IPS-NIHi7 (cell line): ENCODE measurements around the gene ATP6V1E1.

Experiments used
- DNase-seq: peaks from one replicate; pipeline ENCODE4 v3.0.0; 2012; ENCODE audit warnings: mixed read lengths; ENCODE audit errors: extremely low spot score

ATP6V1E1 gene

DNA sequence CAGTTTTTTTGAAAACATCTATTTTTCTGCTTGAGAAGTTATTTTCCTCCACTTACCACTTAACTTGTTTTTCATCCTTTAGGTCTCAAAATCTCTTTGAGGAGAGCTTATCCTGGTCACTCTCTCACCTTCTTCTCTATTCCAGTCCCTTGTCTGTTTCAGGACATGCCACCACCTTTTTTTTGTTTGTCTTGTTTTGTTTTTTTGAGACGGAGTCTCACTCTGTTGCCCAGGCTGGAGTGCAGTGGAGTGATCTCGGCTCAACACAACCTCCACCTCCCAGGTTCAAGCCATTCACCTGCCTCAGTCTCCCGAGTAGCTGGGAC lies 5.4 kb upstream of the ATP6V1E1 start:
- DNase-seq, result no peak

- peak; percentile 20 for DNase-seq
Measured at GRCh38 chr22:17633217-17633997, 4.9 kb upstream of the ATP6V1E1 start.

DNA sequence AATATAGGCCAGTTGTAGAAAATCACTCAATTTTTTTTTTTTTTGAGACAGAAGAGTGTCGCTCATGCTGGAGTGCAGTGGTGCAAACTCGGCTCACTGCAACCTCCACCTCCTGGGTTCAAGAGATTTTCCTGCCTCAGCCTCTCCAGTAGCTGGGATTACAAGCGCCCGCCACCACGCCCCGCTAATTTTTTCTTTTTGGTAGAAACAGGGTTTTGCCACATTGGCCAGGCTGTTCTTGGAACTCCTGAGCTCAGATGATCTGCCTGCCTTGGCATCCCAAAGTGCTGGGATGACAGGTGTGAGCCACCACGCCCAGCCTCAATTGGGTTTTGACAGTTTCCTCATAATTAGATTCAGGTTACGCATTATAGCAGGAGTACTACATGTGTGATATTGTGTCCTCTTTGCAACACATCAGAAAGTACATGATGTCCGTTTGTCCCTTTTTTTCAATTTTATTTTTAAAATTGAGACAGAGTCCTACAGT lies 2.6 kb upstream of the ATP6V1E1 start:
- DNase-seq, result no peak

DNA sequence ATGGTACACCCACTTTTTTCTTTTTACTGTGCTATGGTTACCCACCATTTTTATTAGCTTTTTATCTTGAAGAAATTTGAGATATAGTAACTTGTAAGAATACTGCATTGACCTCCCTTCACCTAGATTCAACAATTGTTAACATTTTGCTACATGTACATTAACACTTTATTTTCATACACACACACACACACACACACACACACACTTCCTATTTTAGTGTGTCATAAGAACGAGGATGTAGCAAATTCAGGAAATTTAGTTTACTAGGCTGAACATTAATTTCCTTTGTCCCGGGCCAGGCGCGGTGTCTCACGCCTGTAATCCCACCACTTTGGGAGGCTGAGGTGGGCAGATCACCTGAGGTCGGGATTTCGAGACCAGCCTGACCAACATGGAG lies 1.1 kb upstream of the ATP6V1E1 start:
- no peak for DNase-seq

GRCh38 chr22:17629173-17629489 lies 582 bp upstream of the ATP6V1E1 start:
- DNase-seq, result no peak

DNA sequence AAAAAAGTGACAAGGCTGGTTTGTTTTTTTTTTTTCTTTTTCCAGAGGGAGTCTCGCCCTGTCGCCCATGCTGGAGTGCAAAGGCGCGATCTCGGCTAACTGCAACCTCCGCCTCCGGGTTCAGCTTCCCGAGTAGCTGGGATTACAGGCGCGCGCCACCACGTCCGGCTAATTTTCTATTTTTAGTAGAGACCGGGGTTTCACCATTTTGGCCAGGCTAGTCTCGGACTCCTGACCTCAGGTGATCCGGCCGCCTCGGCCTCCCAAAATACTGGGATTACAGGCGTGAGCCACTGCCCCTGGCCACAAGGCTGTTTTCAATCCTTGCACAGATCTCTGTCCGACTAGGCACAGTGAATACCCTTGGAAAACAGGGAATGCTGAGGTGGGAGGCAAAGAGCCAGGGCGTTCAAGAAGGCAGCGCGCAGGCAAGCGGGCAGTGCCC lies 566 bp downstream of the ATP6V1E1 start:
- no peak for DNase-seq

- DNase-seq, result no peak
Measured at GRCh38 chr22:17613280-17613679, 15.3 kb downstream of the ATP6V1E1 start.

- DNase-seq, result no peak
Measured at GRCh38 chr22:17612057-17612456, 16.5 kb downstream of the ATP6V1E1 start.

DNA sequence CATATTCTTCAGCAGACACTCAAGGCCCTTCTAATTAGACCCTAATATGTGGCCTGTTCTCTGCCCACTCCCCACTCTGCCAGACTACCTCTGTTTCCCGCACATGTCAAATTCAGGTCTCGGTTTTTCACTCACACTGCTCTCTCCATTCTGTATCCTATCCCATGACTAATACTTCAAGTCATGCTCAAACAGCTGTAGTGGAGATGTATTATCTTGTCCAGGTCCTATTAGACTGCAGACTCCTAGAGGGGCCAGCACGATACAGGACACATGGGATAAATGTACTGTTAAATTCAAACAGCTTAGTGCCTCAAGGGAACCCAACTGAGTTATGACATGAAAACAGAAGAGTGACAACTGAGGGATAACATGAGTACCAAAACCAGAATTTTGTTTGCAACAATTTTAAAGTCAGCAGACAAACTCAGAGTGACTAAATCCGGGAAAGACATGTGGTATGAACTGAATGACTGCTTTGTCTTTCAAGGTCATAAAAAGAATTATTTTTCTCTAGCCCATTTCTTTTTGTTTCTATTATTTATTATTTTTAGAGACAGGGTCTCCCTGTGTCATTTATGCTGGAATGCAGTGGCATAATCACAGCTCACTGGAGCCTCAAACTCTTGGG lies 20.5 kb downstream of the ATP6V1E1 start:
- no peak for DNase-seq

DNA sequence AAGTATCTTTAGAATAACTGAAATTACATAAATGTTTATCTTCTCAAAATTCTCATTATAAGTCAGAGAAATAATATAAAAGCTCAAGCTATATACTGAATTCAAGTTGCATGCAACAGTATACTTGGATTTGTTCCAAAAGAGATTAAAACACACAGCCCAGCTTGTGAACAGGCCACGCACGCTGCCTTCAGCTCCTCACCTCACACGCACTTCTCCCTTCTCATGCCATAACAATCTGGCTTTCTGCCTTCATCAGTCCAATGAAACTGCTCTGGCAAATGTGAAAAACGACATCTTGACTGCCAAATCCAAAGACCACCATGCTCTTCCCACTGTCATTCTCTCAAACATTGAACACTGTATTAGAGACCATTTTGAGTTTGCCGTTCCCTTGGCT lies 22.1 kb downstream of the ATP6V1E1 start:
- no peak for DNase-seq

DNA sequence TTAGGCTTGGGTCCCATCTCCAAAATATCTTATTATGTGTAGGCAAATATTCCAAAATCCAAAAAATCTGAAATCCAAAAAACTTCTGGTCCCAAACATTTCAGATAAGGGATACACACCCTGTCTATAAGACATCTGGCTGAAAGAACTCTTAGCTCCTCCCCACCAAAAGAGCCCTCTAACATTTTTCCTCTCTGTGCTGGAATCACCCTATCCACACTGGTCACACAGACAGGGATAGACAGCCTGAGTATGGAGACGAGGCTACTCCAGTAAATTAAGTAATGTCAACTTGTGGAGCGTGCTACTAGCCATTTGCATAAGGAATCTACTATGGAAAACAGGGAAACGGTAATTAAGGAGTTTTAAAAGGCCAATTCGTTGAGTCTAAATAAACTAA lies 24.9 kb downstream of the ATP6V1E1 start:
- no peak for DNase-seq

DNA sequence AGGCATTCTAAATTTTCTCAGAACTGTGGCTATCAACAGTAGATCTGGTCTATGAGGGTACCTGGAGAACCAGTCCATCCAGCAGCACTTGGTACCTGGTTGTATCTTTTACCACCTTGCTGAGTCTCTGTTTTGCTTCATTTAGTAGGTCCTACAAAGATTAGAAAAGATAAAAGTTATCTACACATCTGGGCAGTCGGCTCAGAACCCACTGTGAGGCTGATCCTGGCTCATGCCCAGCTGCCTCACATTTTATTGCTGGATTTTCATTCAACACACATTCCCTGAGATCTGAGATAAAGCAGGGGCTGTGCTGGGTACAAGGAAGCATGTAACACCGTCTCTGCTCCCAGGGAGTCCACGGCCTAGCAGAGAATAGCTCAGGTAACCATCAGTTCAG lies 27.5 kb downstream of the ATP6V1E1 start:
- no peak for DNase-seq

- no peak for DNase-seq
Measured at GRCh38 chr22:17598318-17598717, 30.2 kb downstream of the ATP6V1E1 start.

GRCh38 chr22:17597217-17597616 lies 31.3 kb downstream of the ATP6V1E1 start:
- no peak for DNase-seq

DNA sequence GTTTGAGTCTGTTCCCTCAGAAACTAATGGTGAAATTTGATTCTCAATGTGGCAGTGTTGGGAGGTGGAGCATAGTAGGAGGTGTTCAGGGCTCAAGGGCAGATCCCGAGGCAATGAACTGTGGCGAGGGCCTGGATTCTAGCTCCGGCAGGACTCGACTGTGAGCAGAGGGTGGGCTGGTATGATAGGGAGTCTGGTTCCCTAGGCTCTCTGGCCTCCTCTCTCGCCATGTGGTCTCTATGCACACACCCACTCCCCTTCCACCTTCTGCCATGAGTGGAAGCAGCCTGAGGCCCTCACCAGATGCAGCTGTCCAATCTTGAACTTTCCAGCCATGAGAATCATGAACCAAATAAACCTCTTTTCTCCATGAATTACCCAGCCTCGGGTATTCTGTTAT lies 32.3 kb downstream of the ATP6V1E1 start:
- no peak for DNase-seq

DNA sequence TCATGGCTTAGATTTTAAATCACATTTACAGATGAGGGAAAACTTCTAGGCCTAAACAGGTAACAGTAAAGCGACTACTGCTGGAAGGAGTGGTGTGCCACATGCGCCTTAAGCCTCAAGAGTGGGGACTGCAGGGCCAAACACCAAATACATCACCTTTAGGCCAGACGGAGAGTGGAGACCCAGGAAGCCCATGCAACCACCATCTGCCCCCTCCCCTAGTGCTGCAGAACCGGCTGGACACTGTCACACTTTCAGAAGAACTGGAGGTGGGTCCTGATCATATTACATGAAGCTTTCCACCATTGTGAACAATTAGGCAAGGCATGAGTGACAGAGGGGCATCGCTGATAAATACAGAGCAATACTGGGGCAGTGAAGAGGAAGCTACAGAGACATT lies 36.3 kb downstream of the ATP6V1E1 start:
- no peak for DNase-seq

DNA sequence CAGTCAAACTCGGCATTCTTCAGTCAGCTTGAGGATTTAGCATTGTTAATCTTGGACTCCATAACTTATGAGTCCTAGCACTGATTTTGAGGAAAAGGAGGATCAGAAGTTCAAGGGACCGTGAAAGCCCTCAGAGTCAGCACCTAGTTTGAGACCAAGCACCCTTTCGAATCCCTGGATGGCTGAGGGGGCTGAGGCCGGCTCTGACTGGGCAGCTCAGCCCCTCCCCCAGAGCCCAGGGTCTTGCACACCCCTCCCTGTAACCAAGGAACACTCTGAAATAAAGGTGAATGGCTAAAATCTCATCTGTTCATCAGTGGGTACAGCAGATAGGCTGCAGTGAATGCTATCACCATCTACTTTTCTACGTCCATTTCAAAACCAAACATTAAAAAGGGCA lies 38.0 kb downstream of the ATP6V1E1 start:
- no peak for DNase-seq

GRCh38 chr22:17589810-17590375 lies 38.7 kb downstream of the ATP6V1E1 start:
- no peak for DNase-seq

DNA sequence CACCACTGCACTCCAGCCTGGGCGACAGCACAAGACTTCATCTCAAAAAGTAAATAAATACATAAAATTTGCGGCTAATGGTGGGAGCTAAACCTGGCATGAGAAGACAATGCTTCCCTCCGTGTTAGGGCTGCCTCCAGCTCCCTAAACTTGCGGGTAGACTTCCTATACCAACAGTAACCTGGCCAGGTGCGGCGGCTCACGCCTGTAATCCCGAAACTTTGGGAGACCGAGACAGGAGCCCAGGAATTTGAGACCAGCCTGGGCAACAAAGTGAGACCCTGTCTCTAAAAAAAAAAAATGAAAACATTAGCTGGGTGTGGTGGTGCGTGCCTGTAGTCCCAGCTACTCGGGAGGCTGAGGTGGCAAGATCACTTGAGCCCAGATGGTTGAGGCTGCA lies 39.9 kb downstream of the ATP6V1E1 start:
- DNase-seq, result no peak

- DNase-seq, result no peak
Measured at GRCh38 chr22:17587629-17588028, 40.9 kb downstream of the ATP6V1E1 start.

GRCh38 chr22:17586831-17587440 lies 41.6 kb downstream of the ATP6V1E1 start:
- no peak for DNase-seq

DNA sequence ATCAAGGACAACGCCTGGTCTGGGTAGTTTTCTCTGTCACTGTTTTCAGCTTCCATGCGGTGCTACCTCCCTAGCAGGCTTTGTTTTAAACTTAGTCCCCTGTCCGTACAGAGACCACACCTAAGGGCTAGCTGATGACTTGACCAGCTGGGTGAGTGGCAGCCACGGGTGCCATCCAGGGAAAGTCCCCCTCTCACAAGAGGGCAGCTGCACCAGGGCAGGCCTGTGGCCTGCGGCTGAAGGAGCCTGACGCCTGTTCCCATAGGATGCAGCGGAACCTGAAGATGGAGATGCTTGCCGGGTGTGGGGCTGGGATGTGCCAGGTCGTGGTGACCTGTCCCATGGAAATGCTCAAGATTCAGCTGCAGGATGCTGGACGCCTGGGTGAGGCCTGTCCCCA lies 45.4 kb downstream of the ATP6V1E1 start:
- no peak for DNase-seq

- DNase-seq, result no peak
Measured at GRCh38 chr22:17581631-17582030, 46.9 kb downstream of the ATP6V1E1 start.
